ENCODE measurements around the gene DCHS1. TPM values are rescaled to one million over a fixed set of nuclear protein-coding genes. Genes with fewer than 3 reads are reported as not detected.

Gene DCHS1
- total RNA-seq, 1 donor from 2014 or later = 1.8 TPM

- peak overlapping the region; percentile 79 for H3K4me3 ChIP-seq (ENCODE audit: low read depth, low read length)
- TF ChIP-seq CTCF (conservative IDR thresholded peaks at IDR 0.05; ENCODE audit: low read depth, low read length) = no peak
- no peak for DNase-seq (ENCODE audit: low read depth)
Measured at GRCh38 chr11:6611963-6612212, 43.7 kb downstream of the DCHS1 start.

- TF ChIP-seq CTCF (conservative IDR thresholded peaks at IDR 0.05; ENCODE audit: low read depth, low read length) = no peak
- peak overlapping the region; percentile 79 for H3K4me3 ChIP-seq (ENCODE audit: low read depth, low read length)
- no peak for DNase-seq (ENCODE audit: low read depth)
Measured at GRCh38 chr11:6611092-6611962, 44.3 kb downstream of the DCHS1 start.

- no peak for TF ChIP-seq CTCF (conservative IDR thresholded peaks at IDR 0.05; ENCODE audit: low read depth, low read length)
- DNase-seq (ENCODE audit: low read depth) = no peak
- peak overlapping the region; percentile 79 for H3K4me3 ChIP-seq (ENCODE audit: low read depth, low read length)
Measured at GRCh38 chr11:6610591-6610990, 45.0 kb downstream of the DCHS1 start.

GRCh38 chr11:6609502-6610015, 46.0 kb downstream of the DCHS1 start:
- H3K4me3 ChIP-seq (ENCODE audit: low read depth, low read length) = no peak overlapping the region
- TF ChIP-seq CTCF (conservative IDR thresholded peaks at IDR 0.05; ENCODE audit: low read depth, low read length) = no peak

GRCh38 chr11:6608726-6609501, 46.7 kb downstream of the DCHS1 start:
- TF ChIP-seq CTCF (conservative IDR thresholded peaks at IDR 0.05; ENCODE audit: low read depth, low read length) = no peak
- DNase-seq (ENCODE audit: low read depth) = no peak
- no peak overlapping the region for H3K4me3 ChIP-seq (ENCODE audit: low read depth, low read length)

More at GRCh38 chr11:6609502-6610015, 46.0 kb downstream of the DCHS1 start:
- DNase-seq (ENCODE audit: low read depth) = no peak

- no peak for TF ChIP-seq CTCF (conservative IDR thresholded peaks at IDR 0.05; ENCODE audit: low read depth, low read length)
- no peak for DNase-seq (ENCODE audit: low read depth)
- H3K4me3 ChIP-seq (ENCODE audit: low read depth, low read length) = no peak overlapping the region
Measured at GRCh38 chr11:6608011-6608410, 47.6 kb downstream of the DCHS1 start.

Data from epithelial cell of proximal tubule (primary cell).